Mesothelial cell of epicardium (in vitro differentiated cells): ENCODE results near the gene UCKL1. TPM values are rescaled to one million over a fixed set of nuclear protein-coding genes. Genes with fewer than 3 reads are reported as not detected.

Source experiments
- DNase-seq, 2 experiments: peaks; one replicate each; pipeline ENCODE4 v3.0.0; 2021; ENCODE audit warnings: low spot score in 2 of 2; ENCODE audit not compliant: unreplicated experiment in 2 of 2
- H3K27ac Mint-ChIP-seq: 2 replicates; pipeline ENCODE4 v1.8.0; 2021; ENCODE audit warnings: mixed read lengths
- H3K27me3 Mint-ChIP-seq: 2 replicates; pipeline ENCODE4 v1.8.0; 2021; ENCODE audit warnings: low read depth, mixed read lengths
- H3K36me3 Mint-ChIP-seq: 2 replicates; pipeline ENCODE4 v1.8.0; 2021; ENCODE audit warnings: mixed read lengths
- H3K4me1 Mint-ChIP-seq: 2 replicates; pipeline ENCODE4 v1.8.0; 2021; ENCODE audit warnings: mixed read lengths
- H3K4me3 Mint-ChIP-seq: 2 replicates; pipeline ENCODE4 v1.8.0; 2021; ENCODE audit warnings: mild to moderate bottlenecking, moderate library complexity, mixed read lengths
- H3K9me3 Mint-ChIP-seq: 2 replicates; pipeline ENCODE4 v1.8.0; 2021; ENCODE audit warnings: mixed read lengths
- CTCF ChIP-seq: fragments of 200-600 bp; sonication (generic); IDR thresholded peaks from one replicate; pipeline ENCODE4 v1.5.0; 2021; ENCODE audit warnings: antibody characterized with exemption; ENCODE audit not compliant: unreplicated experiment
- total RNA-seq: library from RNA; stranded (reverse); gene quantifications from 3 replicates; pipeline ENCODE4 v1.2.1, GENCODE V29; 2021

Gene UCKL1
- total RNA-seq = 56.8 to 60.0 TPM (median 58.0 TPM) in 3 replicates

GRCh38 chr20:63955827-63956663, at the start of gene UCKL1:
Gene UCKL1, minus strand, starts transcription at chr20:63956416. Its CDS starts 44 bp downstream, at chr20:63956372.
- H3K27me3 Mint-ChIP-seq = no peaks in the 10 kb centered on the region
- H3K36me3 Mint-ChIP-seq = peaks cover 2% of the 10 kb centered on the region
- H3K4me3 Mint-ChIP-seq = peak within 1 kb of the TSS; percentile 78
- TF ChIP-seq CTCF = no peak
- peak; percentile 86 to 91 for DNase-seq
- peak within 1 kb of the TSS; percentile 75 for H3K27ac Mint-ChIP-seq
- no peaks in the 10 kb centered on the region for H3K9me3 Mint-ChIP-seq
- peaks cover 21% of the 10 kb centered on the region for H3K4me1 Mint-ChIP-seq

- peaks cover 10% of the 10 kb centered on the region for H3K4me1 Mint-ChIP-seq
- no peak overlapping the region for H3K27ac Mint-ChIP-seq
- no peaks in the 10 kb centered on the region for H3K27me3 Mint-ChIP-seq
- peaks cover 12% of the 10 kb centered on the region for H3K9me3 Mint-ChIP-seq
- TF ChIP-seq CTCF = no peak
- H3K36me3 Mint-ChIP-seq = peaks cover 46% of the 10 kb centered on the region
- DNase-seq = no peak
- no peak overlapping the region for H3K4me3 Mint-ChIP-seq
Observed at GRCh38 chr20:64005394-64005793, 49.2 kb upstream of the UCKL1 start.

GRCh38 chr20:64003960-64004725, 47.9 kb upstream of the UCKL1 start:
- TF ChIP-seq CTCF = no peak
- Mint-ChIP-seq H3K36me3 (peaks cover 44% of the 10 kb centered on the region), H3K4me3 (no peak overlapping the region), H3K9me3 (peaks cover 9% of the 10 kb centered on the region), H3K27me3 (no peaks in the 10 kb centered on the region), H3K27ac (peak overlapping the region; percentile 80), H3K4me1 (peaks cover 10% of the 10 kb centered on the region)
- DNase-seq = no peak

- Mint-ChIP-seq H3K27me3 (no peaks in the 10 kb centered on the region), H3K9me3 (no peaks in the 10 kb centered on the region), H3K36me3 (peaks cover 39% of the 10 kb centered on the region), H3K27ac (no peak overlapping the region), H3K4me1 (peaks cover 10% of the 10 kb centered on the region), H3K4me3 (no peak overlapping the region)
- DNase-seq = no peak
- no peak for TF ChIP-seq CTCF
Observed at GRCh38 chr20:64001607-64002011, 45.4 kb upstream of the UCKL1 start.

GRCh38 chr20:64000906-64001305, 44.7 kb upstream of the UCKL1 start:
- Mint-ChIP-seq H3K9me3 (no peaks in the 10 kb centered on the region), H3K4me3 (no peak overlapping the region), H3K27me3 (no peaks in the 10 kb centered on the region), H3K4me1 (peaks cover 10% of the 10 kb centered on the region), H3K36me3 (peaks cover 37% of the 10 kb centered on the region), H3K27ac (no peak overlapping the region)
- DNase-seq = no peak
- TF ChIP-seq CTCF = no peak
